KMS-11 (cell line): ENCODE measurements around the gene PTP4A2.
"Not testable (repeated sequence)": the region's sequence is repeated elsewhere in the genome, so short reads cannot be mapped to it uniquely, and the experiment has no call there.

Experiments
- H2AFZ ChIP-seq: fragments of 200-600 bp; sonication (generic); 2 replicates; pipeline ENCODE4 v1.6.1; 2016; ENCODE audit warnings: antibody characterized with exemption, mixed run types, low read depth
- H3K27ac ChIP-seq: fragments of 200-600 bp; sonication (generic); 2 replicates; pipeline ENCODE4 v1.6.1; 2016; ENCODE audit warnings: mild to moderate bottlenecking, mixed run types
- H3K27me3 ChIP-seq: fragments of 200-600 bp; sonication (generic); 2 replicates; pipeline ENCODE4 v1.6.1; 2017; ENCODE audit warnings: mild to moderate bottlenecking, low read depth, mixed run types, moderate library complexity; ENCODE audit not compliant: insufficient read depth
- H3K36me3 ChIP-seq: fragments of 200-600 bp; sonication (generic); 2 replicates; pipeline ENCODE4 v1.6.1; 2017; ENCODE audit warnings: mild to moderate bottlenecking, mixed run types; ENCODE audit not compliant: insufficient read depth
- H3K4me1 ChIP-seq: fragments of 200-600 bp; sonication (generic); 2 replicates; pipeline ENCODE4 v1.6.1; 2016; ENCODE audit warnings: mild to moderate bottlenecking, low read depth, mixed run types; ENCODE audit not compliant: poor library complexity, severe bottlenecking
- H3K4me2 ChIP-seq: fragments of 200-600 bp; sonication (generic); 2 replicates; pipeline ENCODE4 v1.7.0; 2016; ENCODE audit warnings: mild to moderate bottlenecking, mixed run types
- H3K4me3 ChIP-seq: fragments of 200-600 bp; sonication (generic); IDR thresholded peaks from 2 replicates; pipeline ENCODE4 v1.6.1; 2017; ENCODE audit warnings: low read depth, low read length, mixed read lengths; ENCODE audit not compliant: insufficient read depth
- H3K79me2 ChIP-seq: fragments of 200-600 bp; sonication (generic); 2 replicates; pipeline ENCODE4 v1.6.1; 2016; ENCODE audit warnings: low read depth, mixed run types; ENCODE audit not compliant: insufficient read depth
- H3K9ac ChIP-seq: fragments of 200-600 bp; sonication (generic); 2 replicates; pipeline ENCODE4 v1.6.1; 2016; ENCODE audit warnings: mild to moderate bottlenecking, mixed run types
- H4K20me1 ChIP-seq: fragments of 200-600 bp; sonication (generic); 2 replicates; pipeline ENCODE4 v1.6.1; 2016; ENCODE audit warnings: mild to moderate bottlenecking, mixed run types; ENCODE audit not compliant: insufficient read depth
- CTCF ChIP-seq: fragments of 200-600 bp; sonication (generic); conservative IDR thresholded peaks from 2 replicates; pipeline ENCODE4 v1.6.1; 2017; ENCODE audit warnings: low read depth, mild to moderate bottlenecking, antibody characterized with exemption, low read length, moderate library complexity, mixed read lengths

The PTP4A2 gene

GRCh38 chr1:31944205-31945089 lies 6.3 kb upstream of the PTP4A2 start:
- H3K79me2 ChIP-seq = no peaks in the 10 kb centered on the region

GRCh38 chr1:31943546-31944184 lies 5.5 kb upstream of the PTP4A2 start:
- Histone ChIP-seq H4K20me1 (no peaks in the 10 kb centered on the region), H3K27ac (no peak overlapping the region), H3K4me1 (peaks cover 38% of the 10 kb centered on the region), H3K79me2 (no peaks in the 10 kb centered on the region), H2AFZ (no peak overlapping the region), H3K9ac (no peak overlapping the region), H3K27me3 (no peaks in the 10 kb centered on the region), H3K4me2 (no peak overlapping the region), H3K4me3 (no peak overlapping the region), H3K36me3 (no peaks in the 10 kb centered on the region)
- TF ChIP-seq CTCF = no peak

More at GRCh38 chr1:31944205-31945089, 6.3 kb upstream of the PTP4A2 start:
- Histone ChIP-seq H3K4me1 (peaks cover 30% of the 10 kb centered on the region), H3K4me3 (no peak overlapping the region), H3K9ac (no peak overlapping the region), H3K4me2 (no peak overlapping the region), H3K36me3 (no peaks in the 10 kb centered on the region), H2AFZ (no peak overlapping the region), H4K20me1 (no peaks in the 10 kb centered on the region), H3K27ac (no peak overlapping the region), H3K27me3 (no peaks in the 10 kb centered on the region)
- TF ChIP-seq CTCF = no peak

- H3K4me2 ChIP-seq, H3K36me3 ChIP-seq, H3K27ac ChIP-seq, H3K9ac ChIP-seq, H4K20me1 ChIP-seq, H3K27me3 ChIP-seq, H2AFZ ChIP-seq, H3K4me3 ChIP-seq, H3K79me2 ChIP-seq: not testable (repeated sequence)
- H3K4me1 ChIP-seq = peaks cover 40% of the 10 kb centered on the region
Measured at GRCh38 chr1:31942061-31942460, 3.9 kb upstream of the PTP4A2 start.

GRCh38 chr1:31939484-31940329 lies 1.5 kb upstream of the PTP4A2 start:
- no peak overlapping the region for H3K4me3 ChIP-seq
- TF ChIP-seq CTCF = peak; percentile 66
- H4K20me1 ChIP-seq = peaks cover 7% of the 10 kb centered on the region; the same call in 1 of the 2 replicates
- no peaks in the 10 kb centered on the region for H3K27me3 ChIP-seq
- H3K27ac ChIP-seq = peak overlapping the region; percentile 78
- peaks cover 31% of the 10 kb centered on the region for H3K79me2 ChIP-seq
- H3K4me1 ChIP-seq = peaks cover 63% of the 10 kb centered on the region
- H3K36me3 ChIP-seq = no peaks in the 10 kb centered on the region
- H2AFZ ChIP-seq = peak overlapping the region; percentile 51
- no peak overlapping the region; the same call in 1 of the 2 replicates for H3K9ac ChIP-seq
- peak overlapping the region; percentile 76 for H3K4me2 ChIP-seq
